NOMO-1 treated with dmso at 0.1 percent for 144 hours (cell line): Measurements from ENCODE around the gene NOP9.
A peak's percentile ranks its signal among the peaks of the same experiment; 100 is the strongest.
"Not testable (repeated sequence)": the region's sequence is repeated elsewhere in the genome, so short reads cannot be mapped to it uniquely, and the experiment has no call there.

Source experiments
- DNase-seq: peaks from one replicate; lab custom pipeline; 2025; ENCODE audit not compliant: unreplicated experiment; lab: John Stamatoyannopoulos, UW

The NOP9 gene

GRCh38 chr14:24323341-24323740 is 23.7 kb downstream of the NOP9 start:
- no peak for DNase-seq

- no peak for DNase-seq
Observed at GRCh38 chr14:24324024-24324423, 24.4 kb downstream of the NOP9 start.

- DNase-seq: no peak
Observed at GRCh38 chr14:24325041-24325530, 25.4 kb downstream of the NOP9 start.

GRCh38 chr14:24325963-24326362 is 26.3 kb downstream of the NOP9 start:
- DNase-seq: no peak

- peak; percentile 46 for DNase-seq
Observed at GRCh38 chr14:24327303-24327702, 27.7 kb downstream of the NOP9 start.

GRCh38 chr14:24327914-24328313 is 28.3 kb downstream of the NOP9 start:
- not testable (repeated sequence) for DNase-seq

GRCh38 chr14:24329073-24329663 is 29.5 kb downstream of the NOP9 start:
- no peak for DNase-seq

- DNase-seq: peak; percentile 16
Observed at GRCh38 chr14:24329736-24330135, 30.1 kb downstream of the NOP9 start.

- no peak for DNase-seq
Observed at GRCh38 chr14:24330973-24331674, 31.5 kb downstream of the NOP9 start.

GRCh38 chr14:24331731-24332267 is 32.1 kb downstream of the NOP9 start:
- DNase-seq: no peak

GRCh38 chr14:24332268-24332993 is 32.8 kb downstream of the NOP9 start:
- DNase-seq: peak; percentile 38

GRCh38 chr14:24334431-24335291 is 35.0 kb downstream of the NOP9 start, which contains the start of gene ADCY4:
ADCY4 (minus strand) TSS chr14:24335071; CDS start chr14:24334652, 419 bp downstream.
- no peak for DNase-seq

GRCh38 chr14:24335461-24336171 is 36.0 kb downstream of the NOP9 start:
- peak; percentile 50 for DNase-seq

GRCh38 chr14:24337144-24337823 is 37.6 kb downstream of the NOP9 start:
- DNase-seq: no peak

GRCh38 chr14:24337824-24338175 is 38.1 kb downstream of the NOP9 start:
- no peak for DNase-seq

GRCh38 chr14:24338843-24339242 is 39.2 kb downstream of the NOP9 start:
- no peak for DNase-seq

- DNase-seq: peak; percentile 53
Observed at GRCh38 chr14:24339284-24340151, 39.9 kb downstream of the NOP9 start, which contains the start of gene RIPK3. RIPK3 (minus strand) TSS chr14:24339991; CDS start chr14:24339826, 165 bp downstream.

- DNase-seq: no peak
Observed at GRCh38 chr14:24340606-24341005, 41.0 kb downstream of the NOP9 start.
